COLO668 (cell line): ENCODE results near the gene MCEMP1.
"Not testable (repeated sequence)": the region's sequence is repeated elsewhere in the genome, so short reads cannot be mapped to it uniquely, and the experiment has no call there.

ENCODE experiments used
- DNase-seq: peaks from one replicate; lab custom pipeline; 2025; ENCODE audit not compliant: unreplicated experiment; lab: John Stamatoyannopoulos, UW

The MCEMP1 gene

GRCh38 chr19:7643629-7644549 lies 33.0 kb upstream of the MCEMP1 start:
- not testable (repeated sequence) for DNase-seq

- DNase-seq: no peak
These were observed 32.4 kb upstream of the MCEMP1 start for GRCh38 chr19:7644550-7644877.

GRCh38 chr19:7645163-7645562 lies 31.7 kb upstream of the MCEMP1 start:
- no peak for DNase-seq

GRCh38 chr19:7645656-7646425 lies 31.0 kb upstream of the MCEMP1 start:
- no peak for DNase-seq

GRCh38 chr19:7646426-7646700 lies 30.5 kb upstream of the MCEMP1 start:
- no peak for DNase-seq

GRCh38 chr19:7647156-7647555 lies 29.7 kb upstream of the MCEMP1 start:
- no peak for DNase-seq

- DNase-seq: no peak
These were observed 28.4 kb upstream of the MCEMP1 start for GRCh38 chr19:7648265-7649014.

GRCh38 chr19:7650148-7650547 lies 26.7 kb upstream of the MCEMP1 start:
- no peak for DNase-seq

GRCh38 chr19:7652061-7652641 lies 24.7 kb upstream of the MCEMP1 start:
- DNase-seq: peak; percentile 70

- no peak for DNase-seq
These were observed 22.5 kb upstream of the MCEMP1 start for GRCh38 chr19:7654401-7654800.

GRCh38 chr19:7655581-7655980 lies 21.3 kb upstream of the MCEMP1 start:
- DNase-seq: no peak

- DNase-seq: no peak
These were observed 19.6 kb upstream of the MCEMP1 start for GRCh38 chr19:7657131-7657751.

- DNase-seq: no peak
These were observed 18.6 kb upstream of the MCEMP1 start for GRCh38 chr19:7658219-7658686.

GRCh38 chr19:7661744-7662538 lies 14.9 kb upstream of the MCEMP1 start:
- DNase-seq: no peak

GRCh38 chr19:7662657-7663056 lies 14.2 kb upstream of the MCEMP1 start:
- DNase-seq: no peak

- DNase-seq: no peak
These were observed 13.2 kb upstream of the MCEMP1 start for GRCh38 chr19:7663706-7664105.

GRCh38 chr19:7665076-7665475 lies 11.8 kb upstream of the MCEMP1 start:
- DNase-seq: no peak

GRCh38 chr19:7668842-7669241 lies 8.0 kb upstream of the MCEMP1 start, which contains the start of gene RETN:
Gene RETN, plus strand, starts transcription at chr19:7669049. Its CDS starts 278 bp downstream, at chr19:7669327.
- DNase-seq: no peak

- no peak for DNase-seq
These were observed 7.2 kb upstream of the MCEMP1 start for GRCh38 chr19:7669641-7670040.
